ENCODE results near the gene TARBP2.

Gene TARBP2

DNA sequence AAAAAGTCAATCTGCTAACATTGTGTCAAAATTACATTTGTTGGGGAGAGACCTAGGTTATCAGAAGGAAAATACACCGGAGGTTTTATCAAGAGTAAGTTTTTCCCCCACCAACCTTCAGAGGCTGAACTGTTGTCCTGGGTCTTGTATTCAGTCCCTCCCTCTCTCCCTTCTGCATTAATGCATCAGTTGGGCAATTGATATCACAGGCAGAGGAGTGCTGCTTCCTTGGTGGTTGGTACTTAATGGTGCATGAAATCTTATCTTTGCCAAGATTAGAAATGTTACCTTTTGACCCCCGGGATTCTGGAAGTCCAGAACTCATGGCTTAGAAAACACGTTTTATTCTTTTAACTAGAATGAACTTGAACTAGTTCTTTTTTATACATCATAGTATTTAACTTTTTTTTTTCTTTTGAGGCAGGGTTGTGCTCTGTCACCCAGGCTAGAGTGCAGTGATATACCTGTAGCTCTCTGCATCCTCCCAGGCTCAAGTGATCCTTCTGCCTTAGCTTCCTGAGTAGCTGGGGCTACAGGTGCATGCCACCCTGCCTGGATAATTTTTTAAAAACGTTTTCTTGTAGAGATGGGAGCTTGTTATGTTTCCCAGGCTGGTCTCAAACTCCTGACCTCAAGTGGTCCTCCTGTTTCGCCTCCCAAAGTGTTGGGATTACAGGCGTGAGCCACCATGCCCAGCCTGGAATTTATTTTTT is 44.3 kb upstream of the TARBP2 start:
- no peak overlapping the region for H3K4me3 ChIP-seq (ENCODE audit: low read depth, low read length)
- no peak for TF ChIP-seq CTCF (IDR thresholded peaks at IDR 0.05; ENCODE audit: control insufficient read depth, extremely low read depth, insufficient read depth)
- DNase-seq (ENCODE audit: low read depth): no peak

DNA sequence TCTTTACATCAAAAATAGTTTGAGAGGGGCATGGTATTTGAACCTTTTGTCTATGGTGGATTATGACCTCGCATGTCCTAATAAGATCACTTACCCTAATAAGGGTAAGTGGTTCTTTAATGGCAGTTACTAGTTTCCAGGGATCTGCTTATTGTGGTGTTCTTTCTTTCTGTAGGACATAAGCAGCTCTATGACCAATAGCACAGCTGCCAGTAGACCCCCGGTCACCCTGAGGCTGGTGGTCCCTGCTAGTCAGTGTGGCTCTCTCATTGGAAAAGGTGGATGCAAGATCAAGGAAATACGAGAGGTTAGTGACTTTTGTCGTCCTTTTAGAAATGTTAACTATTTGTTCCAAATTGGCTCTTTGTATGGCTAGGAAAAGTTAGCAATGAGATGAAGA is 42.0 kb upstream of the TARBP2 start:
- TF ChIP-seq CTCF (IDR thresholded peaks at IDR 0.05; ENCODE audit: control insufficient read depth, extremely low read depth, insufficient read depth): no peak
- H3K4me3 ChIP-seq (ENCODE audit: low read depth, low read length): no peak overlapping the region
- no peak for DNase-seq (ENCODE audit: low read depth)

DNA sequence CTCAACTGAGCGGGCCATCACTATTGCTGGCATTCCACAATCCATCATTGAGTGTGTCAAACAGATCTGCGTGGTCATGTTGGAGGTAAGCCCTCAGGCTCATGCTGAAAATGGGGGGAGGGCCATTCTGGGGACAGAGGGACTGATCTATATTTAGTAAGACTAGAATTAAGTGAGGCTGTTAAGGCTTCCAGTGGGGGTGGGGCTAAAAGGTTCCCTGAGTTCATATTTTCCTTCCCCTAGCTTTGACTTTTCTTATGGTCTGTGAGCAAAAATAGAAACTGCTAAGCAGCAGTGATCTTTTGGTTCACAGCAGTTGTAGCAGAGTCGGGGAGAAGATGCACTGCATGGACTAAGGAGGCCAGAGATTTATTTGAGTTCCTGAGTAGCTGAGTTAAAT is 40.0 kb upstream of the TARBP2 start:
- DNase-seq (ENCODE audit: low read depth): no peak
- no peak for TF ChIP-seq CTCF (IDR thresholded peaks at IDR 0.05; ENCODE audit: control insufficient read depth, extremely low read depth, insufficient read depth)
- H3K4me3 ChIP-seq (ENCODE audit: low read depth, low read length): no peak overlapping the region

DNA sequence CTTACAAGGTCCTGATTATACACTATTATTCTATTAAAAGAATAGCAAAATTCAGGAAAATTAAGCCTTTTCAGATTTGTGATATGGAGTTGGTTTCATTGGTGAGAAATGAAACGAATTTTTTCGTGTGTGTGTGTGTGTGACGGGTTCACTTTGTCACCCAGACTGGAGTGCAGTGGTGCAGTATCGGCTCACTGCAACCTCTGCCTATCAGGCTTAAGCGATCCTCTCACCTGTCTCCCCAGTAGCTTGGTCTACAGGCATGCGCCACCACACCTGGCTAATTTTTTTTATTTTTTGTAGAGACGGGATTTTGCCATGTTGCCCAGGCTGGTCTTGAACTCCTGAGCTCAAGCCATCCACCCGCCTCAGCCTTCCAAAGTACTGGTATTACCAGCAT is 39.5 kb upstream of the TARBP2 start:
- no peak overlapping the region for H3K4me3 ChIP-seq (ENCODE audit: low read depth, low read length)
- no peak for TF ChIP-seq CTCF (IDR thresholded peaks at IDR 0.05; ENCODE audit: control insufficient read depth, extremely low read depth, insufficient read depth)
- DNase-seq (ENCODE audit: low read depth): no peak

- TF ChIP-seq CTCF (IDR thresholded peaks at IDR 0.05; ENCODE audit: control insufficient read depth, extremely low read depth, insufficient read depth): no peak
- no peak overlapping the region for H3K4me3 ChIP-seq (ENCODE audit: low read depth, low read length)
- DNase-seq (ENCODE audit: low read depth): no peak
Measured at GRCh38 chr12:53462935-53463334, 38.1 kb upstream of the TARBP2 start.

DNA sequence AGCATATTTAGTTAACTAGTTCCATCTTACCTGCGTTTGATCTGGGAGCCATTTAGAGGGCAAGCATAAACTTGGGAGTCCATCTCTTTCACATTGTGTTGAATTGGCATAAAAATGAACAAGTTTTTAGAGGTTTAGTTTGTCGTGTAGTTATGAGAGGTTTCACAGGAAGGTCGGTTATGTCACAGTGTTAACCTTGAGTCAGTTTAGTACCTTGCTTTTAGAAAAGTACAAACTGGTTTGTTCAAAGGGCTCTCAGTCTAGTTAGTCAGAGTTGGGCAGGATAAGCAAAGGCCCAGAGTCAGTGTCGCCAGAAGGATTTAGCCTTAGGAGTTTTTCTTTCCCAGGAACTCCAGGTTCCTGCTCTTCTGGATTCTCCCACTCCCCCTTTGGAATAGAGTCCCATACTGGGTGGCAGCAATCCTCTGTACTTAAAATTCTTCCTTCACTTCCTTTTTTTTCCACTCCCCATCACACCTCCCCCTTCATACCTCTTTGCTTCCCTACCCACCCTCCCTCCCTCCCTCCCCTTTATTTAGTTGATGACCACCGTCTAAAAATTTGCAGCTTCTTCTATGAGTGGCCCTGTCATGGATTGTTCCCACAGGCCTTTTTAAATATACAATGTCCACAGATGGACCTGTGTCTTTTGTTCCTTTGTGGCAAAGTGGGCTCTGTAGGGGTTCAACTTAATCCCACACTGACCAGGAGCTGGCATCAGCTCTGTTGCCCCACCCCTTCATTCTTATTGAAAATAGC is 37.1 kb upstream of the TARBP2 start:
- TF ChIP-seq CTCF (IDR thresholded peaks at IDR 0.05; ENCODE audit: control insufficient read depth, extremely low read depth, insufficient read depth): no peak
- DNase-seq (ENCODE audit: low read depth): no peak
- H3K4me3 ChIP-seq (ENCODE audit: low read depth, low read length): no peak overlapping the region
